ENCODE data around the gene SIDT2.
"Not testable (repeated sequence)": the region's sequence is repeated elsewhere in the genome, so short reads cannot be mapped to it uniquely, and the experiment has no call there.

Gene SIDT2

DNA sequence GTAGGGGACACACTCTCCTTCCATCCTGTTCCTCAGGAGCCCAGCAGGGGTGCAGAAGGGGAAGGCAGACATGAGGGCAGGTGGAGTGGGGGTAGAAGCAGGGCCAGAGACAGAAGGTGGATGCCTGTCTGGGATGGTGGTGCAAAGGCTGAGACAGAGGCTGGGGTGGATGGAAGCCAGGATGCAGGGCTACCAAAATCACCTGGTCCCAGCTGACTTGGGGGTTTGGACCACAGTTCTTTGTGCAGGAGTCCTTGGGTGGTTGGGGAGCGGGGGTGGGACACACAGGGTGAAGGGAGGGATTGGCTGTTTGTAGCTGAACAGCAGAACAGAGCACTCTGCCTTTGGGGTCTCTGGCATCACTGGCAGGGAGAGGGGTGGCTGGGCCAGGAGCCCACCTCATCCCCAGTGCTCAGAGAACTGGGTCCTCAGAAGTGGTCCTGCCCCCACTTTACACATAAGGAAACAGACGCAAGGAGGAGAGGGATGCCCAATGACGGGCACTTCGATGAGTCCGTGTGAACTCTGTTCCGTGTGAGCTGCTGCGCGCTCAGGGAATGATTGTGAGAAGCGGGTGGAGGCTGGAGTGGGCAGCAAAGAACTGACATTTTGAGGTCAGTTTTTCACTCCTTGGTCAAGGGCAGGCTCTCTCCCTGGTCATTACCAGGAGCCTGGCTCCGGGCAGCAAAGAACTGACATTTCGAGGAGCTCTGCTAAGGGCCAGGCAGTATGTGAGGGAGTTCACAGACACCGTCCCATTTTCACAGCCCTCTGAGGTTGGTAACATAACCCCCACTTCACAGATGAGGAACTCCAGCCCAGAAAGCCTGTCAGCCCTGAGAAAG is 22.5 kb downstream of the SIDT2 start:
- H3K9ac ChIP-seq (ENCODE audit: low read depth, low read length) = peak overlapping the region; percentile 99
- no peaks in the 10 kb centered on the region for H3K27me3 ChIP-seq (ENCODE audit: control insufficient read depth, insufficient read depth, low read length)
- peaks cover 70% of the 10 kb centered on the region for H3K4me1 ChIP-seq (ENCODE audit: control insufficient read depth, insufficient read depth, low read length)
- peak overlapping the region; percentile 99 for H3K4me2 ChIP-seq (ENCODE audit: low read length)
- H3K4me3 ChIP-seq (ENCODE audit: low read length) = peak overlapping the region; percentile 97
- no peaks in the 10 kb centered on the region for H3K9me3 ChIP-seq (replicated peaks; ENCODE audit: low read length)
- H3K36me3 ChIP-seq (ENCODE audit: insufficient read depth, low read length) = peaks cover 46% of the 10 kb centered on the region

DNA sequence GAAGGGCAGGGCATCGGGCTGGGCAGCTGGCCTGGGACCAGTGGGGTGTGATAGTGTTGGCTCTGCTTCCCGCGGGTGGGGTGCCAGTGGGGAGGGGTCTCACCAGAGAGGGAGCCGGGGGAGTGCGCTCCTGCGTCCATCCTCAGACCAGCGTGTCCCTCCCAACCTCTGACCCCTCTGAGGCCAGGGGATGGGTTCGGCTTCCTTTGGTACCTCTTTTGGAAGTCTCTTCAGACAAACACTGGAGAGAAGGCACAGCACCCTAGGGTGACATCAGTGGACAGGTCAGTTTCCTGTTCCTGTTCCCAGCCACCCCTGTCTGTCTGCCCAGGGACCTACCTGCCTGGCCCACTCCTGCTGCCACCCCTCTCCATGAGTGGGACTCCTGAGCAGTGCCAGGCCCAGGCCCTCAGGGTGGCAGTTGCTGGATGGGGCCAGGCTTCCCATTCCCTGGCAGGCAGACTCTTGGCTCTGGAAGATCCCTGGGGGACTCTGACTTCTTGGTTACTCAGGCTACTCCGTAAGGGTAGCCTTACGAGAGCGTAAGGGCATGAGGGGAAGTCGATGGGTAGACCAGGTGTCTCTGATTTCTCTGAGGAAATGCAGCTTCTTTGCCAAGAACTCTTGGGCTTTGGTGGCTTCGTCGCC is 23.2 kb downstream of the SIDT2 start:
- no peaks in the 10 kb centered on the region for H3K9me3 ChIP-seq (replicated peaks; ENCODE audit: low read length)
- peaks cover 72% of the 10 kb centered on the region for H3K4me1 ChIP-seq (ENCODE audit: control insufficient read depth, insufficient read depth, low read length)
- H3K4me3 ChIP-seq (ENCODE audit: low read length) = peak overlapping the region; percentile 97
- H3K27me3 ChIP-seq (ENCODE audit: control insufficient read depth, insufficient read depth, low read length) = no peaks in the 10 kb centered on the region
- H3K9ac ChIP-seq (ENCODE audit: low read depth, low read length) = peak overlapping the region; percentile 99
- H3K36me3 ChIP-seq (ENCODE audit: insufficient read depth, low read length) = peaks cover 48% of the 10 kb centered on the region
- H3K4me2 ChIP-seq (ENCODE audit: low read length) = peak overlapping the region; percentile 99

DNA sequence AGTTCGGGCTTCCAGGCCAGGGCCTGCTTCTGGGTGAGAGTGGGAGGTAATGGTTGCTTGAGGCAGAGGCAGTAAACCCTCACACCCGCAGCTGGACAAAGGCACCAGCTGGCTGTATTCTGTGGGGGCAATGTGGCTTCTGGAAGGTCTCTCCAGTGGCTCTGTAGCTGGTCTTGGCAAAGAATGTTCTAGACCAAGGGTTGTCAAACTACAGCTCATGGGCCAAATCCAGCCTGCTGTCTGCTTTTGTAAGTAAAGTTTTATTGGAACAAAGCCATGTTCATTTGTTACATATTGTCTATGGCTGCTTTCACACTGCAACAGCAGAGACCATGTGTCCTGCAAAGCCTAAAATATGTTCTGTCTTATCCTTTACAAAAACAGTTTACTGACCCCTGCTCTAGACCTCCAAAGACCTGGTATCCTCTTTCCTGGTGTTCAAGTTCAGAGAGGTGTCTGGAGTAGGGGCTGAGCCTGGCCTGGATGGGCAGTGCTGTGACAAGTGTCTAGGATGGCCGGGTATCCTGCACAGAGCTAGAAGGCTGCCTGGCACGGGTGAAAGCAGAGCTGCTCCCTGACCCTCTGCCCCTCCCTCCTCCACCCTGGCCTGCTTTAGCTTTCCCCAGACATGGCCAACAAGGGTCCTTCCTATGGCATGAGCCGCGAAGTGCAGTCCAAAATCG is 24.0 kb downstream of the SIDT2 start:
- Histone ChIP-seq H3K36me3 (ENCODE audit: insufficient read depth, low read length) (peaks cover 48% of the 10 kb centered on the region), H3K4me1 (ENCODE audit: control insufficient read depth, insufficient read depth, low read length) (peaks cover 72% of the 10 kb centered on the region), H3K9ac (ENCODE audit: low read depth, low read length) (peak overlapping the region; percentile 99), H3K4me2 (ENCODE audit: low read length) (peak overlapping the region; percentile 99), H3K4me3 (ENCODE audit: low read length) (peak overlapping the region; percentile 97), H3K27me3 (ENCODE audit: control insufficient read depth, insufficient read depth, low read length) (no peaks in the 10 kb centered on the region), H3K9me3 (replicated peaks; ENCODE audit: low read length) (no peaks in the 10 kb centered on the region)

DNA sequence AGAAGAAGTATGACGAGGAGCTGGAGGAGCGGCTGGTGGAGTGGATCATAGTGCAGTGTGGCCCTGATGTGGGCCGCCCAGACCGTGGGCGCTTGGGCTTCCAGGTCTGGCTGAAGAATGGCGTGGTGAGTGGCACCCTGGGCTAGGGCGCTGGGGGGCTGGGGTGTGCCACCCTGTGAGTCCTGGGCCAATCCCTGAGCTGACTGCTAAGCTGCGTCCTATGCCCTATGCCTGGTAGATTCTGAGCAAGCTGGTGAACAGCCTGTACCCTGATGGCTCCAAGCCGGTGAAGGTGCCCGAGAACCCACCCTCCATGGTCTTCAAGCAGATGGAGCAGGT is 24.5 kb downstream of the SIDT2 start:
- H3K9me3 ChIP-seq (replicated peaks; ENCODE audit: low read length) = no peaks in the 10 kb centered on the region
- peak overlapping the region; percentile 99 for H3K4me2 ChIP-seq (ENCODE audit: low read length)
- peak overlapping the region; percentile 99 for H3K9ac ChIP-seq (ENCODE audit: low read depth, low read length)
- H3K27me3 ChIP-seq (ENCODE audit: control insufficient read depth, insufficient read depth, low read length) = no peaks in the 10 kb centered on the region
- H3K4me3 ChIP-seq (ENCODE audit: low read length) = peak overlapping the region; percentile 97
- peaks cover 67% of the 10 kb centered on the region for H3K4me1 ChIP-seq (ENCODE audit: control insufficient read depth, insufficient read depth, low read length)
- peaks cover 48% of the 10 kb centered on the region for H3K36me3 ChIP-seq (ENCODE audit: insufficient read depth, low read length)

DNA sequence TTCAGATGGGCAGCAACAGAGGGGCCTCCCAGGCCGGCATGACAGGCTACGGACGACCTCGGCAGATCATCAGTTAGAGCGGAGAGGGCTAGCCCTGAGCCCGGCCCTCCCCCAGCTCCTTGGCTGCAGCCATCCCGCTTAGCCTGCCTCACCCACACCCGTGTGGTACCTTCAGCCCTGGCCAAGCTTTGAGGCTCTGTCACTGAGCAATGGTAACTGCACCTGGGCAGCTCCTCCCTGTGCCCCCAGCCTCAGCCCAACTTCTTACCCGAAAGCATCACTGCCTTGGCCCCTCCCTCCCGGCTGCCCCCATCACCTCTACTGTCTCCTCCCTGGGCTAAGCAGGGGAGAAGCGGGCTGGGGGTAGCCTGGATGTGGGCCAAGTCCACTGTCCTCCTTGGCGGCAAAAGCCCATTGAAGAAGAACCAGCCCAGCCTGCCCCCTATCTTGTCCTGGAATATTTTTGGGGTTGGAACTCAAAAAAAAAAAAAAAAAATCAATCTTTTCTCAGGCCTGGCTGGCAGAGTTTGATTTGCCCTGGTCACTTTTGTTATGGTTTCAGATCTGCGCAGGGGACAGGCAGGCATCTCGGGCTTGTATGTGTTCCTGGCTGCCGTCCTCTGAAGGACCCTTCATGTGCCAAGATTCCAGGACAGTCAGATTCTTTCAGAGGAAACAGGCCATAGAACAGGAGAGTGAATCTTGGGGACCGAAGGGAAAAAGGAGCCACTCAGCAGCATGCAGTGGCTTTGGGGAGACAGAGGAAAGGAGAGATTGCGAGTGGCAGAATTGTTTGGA is 25.9 kb downstream of the SIDT2 start:
- H3K4me2 ChIP-seq (ENCODE audit: low read length) = peak overlapping the region; percentile 99
- peak overlapping the region; percentile 44 for H3K9ac ChIP-seq (ENCODE audit: low read depth, low read length)
- H3K4me1 ChIP-seq (ENCODE audit: control insufficient read depth, insufficient read depth, low read length) = peaks cover 55% of the 10 kb centered on the region
- no peaks in the 10 kb centered on the region for H3K9me3 ChIP-seq (replicated peaks; ENCODE audit: low read length)
- no peak overlapping the region for H3K4me3 ChIP-seq (ENCODE audit: low read length)
- peaks cover 48% of the 10 kb centered on the region for H3K36me3 ChIP-seq (ENCODE audit: insufficient read depth, low read length)
- H3K27me3 ChIP-seq (ENCODE audit: control insufficient read depth, insufficient read depth, low read length) = no peaks in the 10 kb centered on the region

DNA sequence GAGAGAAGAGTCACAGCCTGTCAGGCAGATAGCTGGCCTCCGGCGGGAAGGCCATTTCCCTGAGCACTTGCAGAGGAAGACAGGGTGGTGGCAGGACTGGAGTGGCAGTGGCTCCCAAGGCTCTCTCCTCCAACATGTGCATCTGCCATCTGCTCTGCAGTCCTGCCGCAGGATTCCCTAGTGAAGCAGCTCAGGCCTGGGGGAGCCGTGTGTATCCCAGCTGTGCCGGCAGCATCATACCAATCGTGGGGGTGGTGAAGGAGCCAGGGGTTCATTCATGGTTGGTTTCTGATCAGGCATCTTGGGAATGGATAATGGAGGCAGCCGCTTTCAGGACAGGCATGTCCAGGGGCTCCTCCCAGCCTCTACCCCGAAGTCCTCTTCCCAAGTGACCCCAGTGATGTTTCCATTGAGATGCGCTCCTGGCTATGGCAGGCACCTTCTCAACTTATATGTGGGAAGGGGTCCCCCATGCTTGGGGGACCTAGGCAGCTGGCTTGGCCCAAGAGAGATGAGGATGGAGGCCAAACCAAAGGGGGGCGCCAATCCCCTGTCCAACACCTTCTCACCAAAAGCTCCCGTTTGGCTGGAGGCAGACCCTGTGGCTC is 26.8 kb downstream of the SIDT2 start:
- Histone ChIP-seq H3K4me3 (ENCODE audit: low read length) (no peak overlapping the region), H3K4me1 (ENCODE audit: control insufficient read depth, insufficient read depth, low read length) (peaks cover 47% of the 10 kb centered on the region), H3K27me3 (ENCODE audit: control insufficient read depth, insufficient read depth, low read length) (no peaks in the 10 kb centered on the region), H3K9me3 (replicated peaks; ENCODE audit: low read length) (no peaks in the 10 kb centered on the region), H3K36me3 (ENCODE audit: insufficient read depth, low read length) (peaks cover 44% of the 10 kb centered on the region), H3K4me2 (ENCODE audit: low read length) (no peak overlapping the region), H3K9ac (ENCODE audit: low read depth, low read length) (peak overlapping the region; percentile 44)

DNA sequence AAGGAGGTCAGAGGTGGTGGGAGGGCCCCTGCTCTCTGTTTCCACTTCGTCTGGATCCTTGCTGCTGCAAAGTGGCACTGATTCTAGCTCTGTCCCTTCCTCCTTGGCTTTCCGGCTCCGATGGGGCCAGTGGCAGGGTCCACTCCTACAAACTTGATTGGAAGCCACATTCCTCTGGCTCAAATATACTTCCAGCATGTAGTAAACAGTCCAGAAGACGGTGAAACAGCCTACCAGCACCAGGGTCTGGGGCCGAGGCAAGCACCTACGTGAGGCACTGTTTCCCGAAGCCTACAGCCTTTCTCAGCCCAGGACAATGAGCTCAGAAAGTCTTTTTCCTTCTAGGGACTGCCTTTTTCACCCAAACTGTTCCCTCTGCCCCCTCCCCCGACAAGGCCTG is 27.6 kb downstream of the SIDT2 start:
- not testable (repeated sequence) for H3K9me3 ChIP-seq (replicated peaks; ENCODE audit: low read length); H3K9ac ChIP-seq (ENCODE audit: low read depth, low read length); H3K4me2 ChIP-seq (ENCODE audit: low read length); H3K27me3 ChIP-seq (ENCODE audit: control insufficient read depth, insufficient read depth, low read length); H3K4me3 ChIP-seq (ENCODE audit: low read length)
- H3K36me3 ChIP-seq (ENCODE audit: insufficient read depth, low read length) = peaks cover 44% of the 10 kb centered on the region
- H3K4me1 ChIP-seq (ENCODE audit: control insufficient read depth, insufficient read depth, low read length) = peaks cover 45% of the 10 kb centered on the region

DNA sequence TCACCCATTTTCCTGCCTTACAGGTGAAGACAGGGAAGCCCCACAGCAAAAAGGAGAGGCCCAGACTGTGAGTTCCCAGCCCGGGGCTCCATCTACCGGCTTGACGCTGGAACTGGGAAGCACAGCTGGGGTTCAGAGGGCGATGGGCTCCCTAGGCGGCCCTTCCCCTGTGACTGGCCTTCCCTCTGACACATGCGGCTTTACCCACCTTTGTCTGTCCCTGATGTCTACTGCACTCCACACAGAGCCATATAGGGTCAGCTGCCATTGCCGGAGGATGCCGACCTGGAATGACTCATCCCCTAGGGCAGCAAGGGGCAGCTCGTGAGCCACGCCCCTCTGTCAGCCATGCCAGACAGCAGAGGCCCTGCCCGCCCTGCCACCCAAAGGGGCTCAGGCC is 28.3 kb downstream of the SIDT2 start:
- H3K27me3 ChIP-seq (ENCODE audit: control insufficient read depth, insufficient read depth, low read length); H3K4me3 ChIP-seq (ENCODE audit: low read length); H3K4me2 ChIP-seq (ENCODE audit: low read length); H3K9me3 ChIP-seq (replicated peaks; ENCODE audit: low read length); H3K9ac ChIP-seq (ENCODE audit: low read depth, low read length): not testable (repeated sequence)
- H3K36me3 ChIP-seq (ENCODE audit: insufficient read depth, low read length) = peaks cover 45% of the 10 kb centered on the region
- H3K4me1 ChIP-seq (ENCODE audit: control insufficient read depth, insufficient read depth, low read length) = peaks cover 38% of the 10 kb centered on the region

DNA sequence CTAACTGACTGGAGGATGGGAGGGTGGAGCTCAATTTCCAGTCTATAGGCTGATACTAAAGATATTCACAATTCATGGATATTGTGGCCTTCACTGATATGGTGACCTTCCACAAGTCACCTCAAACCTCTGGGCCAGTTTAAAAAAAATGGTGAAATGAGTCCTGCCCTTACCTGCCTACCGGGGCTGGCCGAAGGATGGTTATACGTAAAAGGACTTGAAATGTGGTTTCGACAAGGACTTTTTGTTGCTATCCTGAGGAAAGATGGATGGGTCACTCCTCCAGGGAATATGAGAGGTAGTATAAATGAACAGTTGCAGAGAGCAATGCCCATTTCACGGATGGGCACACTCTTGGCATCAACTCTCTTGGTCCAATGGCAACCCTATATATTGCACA is 28.9 kb downstream of the SIDT2 start:
- H3K9me3 ChIP-seq (replicated peaks; ENCODE audit: low read length); H3K4me3 ChIP-seq (ENCODE audit: low read length); H3K9ac ChIP-seq (ENCODE audit: low read depth, low read length); H3K27me3 ChIP-seq (ENCODE audit: control insufficient read depth, insufficient read depth, low read length); H3K4me2 ChIP-seq (ENCODE audit: low read length): not testable (repeated sequence)
- Histone ChIP-seq H3K36me3 (ENCODE audit: insufficient read depth, low read length) (peaks cover 39% of the 10 kb centered on the region), H3K4me1 (ENCODE audit: control insufficient read depth, insufficient read depth, low read length) (peaks cover 32% of the 10 kb centered on the region)

DNA sequence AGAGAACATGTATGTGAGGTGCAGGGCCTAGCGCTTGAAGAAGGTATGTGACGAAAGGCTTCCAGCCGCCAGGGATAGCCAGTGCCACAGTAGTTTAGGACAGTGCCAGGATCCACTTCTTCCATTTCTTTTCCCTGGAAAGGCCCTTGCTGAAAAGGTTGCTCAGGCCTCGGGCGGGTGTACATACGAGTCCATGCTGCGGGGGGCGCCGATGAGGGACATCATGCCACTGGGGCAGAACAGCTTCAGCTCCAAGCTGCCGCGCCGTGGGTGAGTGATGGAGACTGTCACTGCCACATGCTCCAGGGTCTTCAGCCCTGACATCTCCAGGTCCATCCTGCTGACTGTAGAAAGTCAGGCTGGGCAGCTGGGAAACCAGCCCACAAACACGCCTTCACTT is 30.2 kb downstream of the SIDT2 start:
- H3K4me2 ChIP-seq (ENCODE audit: low read length); H3K9ac ChIP-seq (ENCODE audit: low read depth, low read length); H3K27me3 ChIP-seq (ENCODE audit: control insufficient read depth, insufficient read depth, low read length); H3K9me3 ChIP-seq (replicated peaks; ENCODE audit: low read length); H3K4me3 ChIP-seq (ENCODE audit: low read length): not testable (repeated sequence)
- H3K36me3 ChIP-seq (ENCODE audit: insufficient read depth, low read length) = peaks cover 37% of the 10 kb centered on the region
- peaks cover 19% of the 10 kb centered on the region for H3K4me1 ChIP-seq (ENCODE audit: control insufficient read depth, insufficient read depth, low read length)
